Measurements from ENCODE around the gene ST6GAL1. TPM values are rescaled to one million over a fixed set of nuclear protein-coding genes. Genes with fewer than 3 reads are reported as not detected.

ST6GAL1 gene
- total RNA-seq, 1 experiment from 2014 or later: 3.3 TPM

DNA sequence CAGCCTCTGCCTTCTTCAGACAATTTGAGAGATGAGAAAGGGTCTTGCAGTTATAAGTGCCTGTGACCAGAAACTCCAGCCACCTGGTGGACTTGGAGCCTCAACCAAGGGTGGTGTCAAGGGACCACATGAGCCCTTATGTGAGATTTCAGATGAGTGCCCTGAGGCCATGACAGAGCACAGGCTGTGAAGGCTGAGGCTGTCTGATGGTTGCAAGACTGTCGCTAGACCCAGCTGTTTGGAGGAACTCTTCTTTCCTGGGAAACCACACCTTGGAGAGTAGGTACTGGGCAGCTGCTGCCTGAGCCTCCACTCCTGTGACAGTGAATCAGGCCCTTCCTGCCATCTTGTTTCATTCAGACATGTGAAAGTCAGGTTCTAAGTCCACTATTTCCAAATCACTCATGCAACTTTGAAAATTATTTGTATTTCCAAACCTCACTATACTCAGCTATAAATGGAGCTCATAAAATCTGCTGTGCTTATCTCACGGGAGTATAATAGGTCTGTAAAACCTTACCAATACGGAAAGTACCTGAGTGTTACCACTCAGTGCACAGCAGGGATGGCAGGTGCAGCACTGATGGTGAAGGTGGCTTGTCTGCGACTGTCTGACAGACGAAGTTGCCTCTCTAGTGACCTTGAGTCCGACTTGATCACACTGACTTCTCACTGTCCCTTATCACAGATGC lies 109.5 kb downstream of the ST6GAL1 start:
- in situ Hi-C loops (cut with HindIII; ENCODE audit: low pct_unique_long_range_greater_than_20kb, low sequenced_read_pairs) (no loop called here), intact Hi-C loops (cut with micrococcal nuclease; ENCODE audit: unreplicated experiment) (no loop called here)
- ATAC-seq (no peak; the same call in 1 of the 2 replicates), DNase-seq (ENCODE audit: low read depth, low spot score) (no peak)
- Histone ChIP-seq H3K4me3 (ENCODE audit: low read depth in 2 of 2, low read length in 2 of 2) (no peak overlapping the region), H3K9me3 (ENCODE audit: control insufficient read depth, insufficient read depth, low read depth, low read length) (no peaks in the 10 kb centered on the region), H3K27ac (ENCODE audit: low read length) (no peak overlapping the region), H3K36me3 (ENCODE audit: control insufficient read depth, insufficient read depth, low read length) (no peaks in the 10 kb centered on the region), H3K4me1 (ENCODE audit: control insufficient read depth, insufficient read depth, low read length) (no peaks in the 10 kb centered on the region), H3K27me3 (ENCODE audit: control insufficient read depth, insufficient read depth, low read length) (no peaks in the 10 kb centered on the region)
- CTCF ChIA-PET: interaction anchor here (0.6 kb wide), 1 partner anchor 158 kb away, joined by 3 read pairs; the partner anchor contains the start of gene RTP1
- TF ChIP-seq, protein P1, sequence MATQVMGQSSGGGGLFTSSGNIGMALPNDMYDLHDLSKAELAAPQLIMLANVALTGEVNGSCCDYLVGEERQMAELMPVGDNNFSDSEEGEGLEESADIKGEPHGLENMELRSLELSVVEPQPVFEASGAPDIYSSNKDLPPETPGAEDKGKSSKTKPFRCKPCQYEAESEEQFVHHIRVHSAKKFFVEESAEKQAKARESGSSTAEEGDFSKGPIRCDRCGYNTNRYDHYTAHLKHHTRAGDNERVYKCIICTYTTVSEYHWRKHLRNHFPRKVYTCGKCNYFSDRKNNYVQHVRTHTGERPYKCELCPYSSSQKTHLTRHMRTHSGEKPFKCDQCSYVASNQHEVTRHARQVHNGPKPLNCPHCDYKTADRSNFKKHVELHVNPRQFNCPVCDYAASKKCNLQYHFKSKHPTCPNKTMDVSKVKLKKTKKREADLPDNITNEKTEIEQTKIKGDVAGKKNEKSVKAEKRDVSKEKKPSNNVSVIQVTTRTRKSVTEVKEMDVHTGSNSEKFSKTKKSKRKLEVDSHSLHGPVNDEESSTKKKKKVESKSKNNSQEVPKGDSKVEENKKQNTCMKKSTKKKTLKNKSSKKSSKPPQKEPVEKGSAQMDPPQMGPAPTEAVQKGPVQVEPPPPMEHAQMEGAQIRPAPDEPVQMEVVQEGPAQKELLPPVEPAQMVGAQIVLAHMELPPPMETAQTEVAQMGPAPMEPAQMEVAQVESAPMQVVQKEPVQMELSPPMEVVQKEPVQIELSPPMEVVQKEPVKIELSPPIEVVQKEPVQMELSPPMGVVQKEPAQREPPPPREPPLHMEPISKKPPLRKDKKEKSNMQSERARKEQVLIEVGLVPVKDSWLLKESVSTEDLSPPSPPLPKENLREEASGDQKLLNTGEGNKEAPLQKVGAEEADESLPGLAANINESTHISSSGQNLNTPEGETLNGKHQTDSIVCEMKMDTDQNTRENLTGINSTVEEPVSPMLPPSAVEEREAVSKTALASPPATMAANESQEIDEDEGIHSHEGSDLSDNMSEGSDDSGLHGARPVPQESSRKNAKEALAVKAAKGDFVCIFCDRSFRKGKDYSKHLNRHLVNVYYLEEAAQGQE (IDR thresholded peaks at IDR 0.05; ENCODE audit: insufficient read depth in 1 of 2, low read depth in 2 of 2, low read length in 1 of 2): no peak
- no peak for TF ChIP-seq TCF7L2 (IDR thresholded peaks at IDR 0.05; ENCODE audit: low read depth, low read length)
- TF ChIP-seq SIN3A (IDR thresholded peaks at IDR 0.05; ENCODE audit: borderline replicate concordance, insufficient read depth, low read depth, low read length): no peak
- TF ChIP-seq, protein P2, sequence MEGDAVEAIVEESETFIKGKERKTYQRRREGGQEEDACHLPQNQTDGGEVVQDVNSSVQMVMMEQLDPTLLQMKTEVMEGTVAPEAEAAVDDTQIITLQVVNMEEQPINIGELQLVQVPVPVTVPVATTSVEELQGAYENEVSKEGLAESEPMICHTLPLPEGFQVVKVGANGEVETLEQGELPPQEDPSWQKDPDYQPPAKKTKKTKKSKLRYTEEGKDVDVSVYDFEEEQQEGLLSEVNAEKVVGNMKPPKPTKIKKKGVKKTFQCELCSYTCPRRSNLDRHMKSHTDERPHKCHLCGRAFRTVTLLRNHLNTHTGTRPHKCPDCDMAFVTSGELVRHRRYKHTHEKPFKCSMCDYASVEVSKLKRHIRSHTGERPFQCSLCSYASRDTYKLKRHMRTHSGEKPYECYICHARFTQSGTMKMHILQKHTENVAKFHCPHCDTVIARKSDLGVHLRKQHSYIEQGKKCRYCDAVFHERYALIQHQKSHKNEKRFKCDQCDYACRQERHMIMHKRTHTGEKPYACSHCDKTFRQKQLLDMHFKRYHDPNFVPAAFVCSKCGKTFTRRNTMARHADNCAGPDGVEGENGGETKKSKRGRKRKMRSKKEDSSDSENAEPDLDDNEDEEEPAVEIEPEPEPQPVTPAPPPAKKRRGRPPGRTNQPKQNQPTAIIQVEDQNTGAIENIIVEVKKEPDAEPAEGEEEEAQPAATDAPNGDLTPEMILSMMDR (IDR thresholded peaks at IDR 0.05): no peak
- TF ChIP-seq POLR2AphosphoS5 (IDR thresholded peaks at IDR 0.05; ENCODE audit: low read depth, low read length): no peak
- POLR2A ChIA-PET: no interaction called here
- BruUV-seq (replicated peaks): no TSS peak

DNA sequence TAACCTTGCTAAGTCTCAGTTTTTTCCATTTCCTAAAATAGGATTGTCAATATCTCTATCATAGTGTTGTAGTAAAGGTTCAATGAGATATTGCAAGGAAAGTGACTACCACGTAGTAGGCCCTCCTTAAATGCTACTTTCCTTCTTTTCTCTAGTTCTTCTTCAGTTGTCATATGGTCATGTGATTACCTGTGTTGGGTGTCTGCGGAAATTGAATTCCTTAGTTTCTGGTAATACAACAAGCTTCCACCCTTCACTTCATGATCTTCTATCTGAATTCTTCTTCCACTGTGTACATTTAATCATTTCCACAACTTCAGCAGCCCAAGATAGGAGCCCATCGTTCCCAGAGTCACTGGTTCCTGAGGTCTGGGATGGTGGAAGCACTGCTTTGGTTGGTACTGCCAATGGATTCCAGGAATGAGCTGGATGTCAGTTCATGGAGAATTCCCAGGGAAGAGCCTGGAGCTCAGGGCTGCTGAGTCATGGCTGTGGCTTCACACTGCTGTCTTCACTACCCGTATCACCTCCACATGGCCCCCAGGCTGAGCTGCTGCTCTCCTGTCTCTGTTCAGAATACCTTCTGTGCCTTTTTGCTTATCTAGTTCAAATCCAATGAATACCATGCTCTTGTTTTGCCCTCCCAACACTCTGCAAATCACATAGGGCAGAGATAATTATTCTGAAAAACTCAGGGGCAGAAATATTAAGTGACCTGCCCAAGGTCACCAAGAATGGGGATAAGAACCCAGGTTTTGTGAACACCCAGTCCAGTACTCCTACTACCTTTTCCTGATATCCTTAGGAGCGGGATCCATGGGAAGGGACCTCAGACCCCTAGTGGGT lies 110.4 kb downstream of the ST6GAL1 start:
- Histone ChIP-seq H3K27me3 (ENCODE audit: control insufficient read depth, insufficient read depth, low read length) (no peaks in the 10 kb centered on the region), H3K4me1 (ENCODE audit: control insufficient read depth, insufficient read depth, low read length) (no peaks in the 10 kb centered on the region), H3K4me3 (ENCODE audit: low read depth in 2 of 2, low read length in 2 of 2) (no peak overlapping the region), H3K27ac (ENCODE audit: low read length) (no peak overlapping the region), H3K9me3 (ENCODE audit: control insufficient read depth, insufficient read depth, low read depth, low read length) (no peaks in the 10 kb centered on the region), H3K36me3 (ENCODE audit: control insufficient read depth, insufficient read depth, low read length) (no peaks in the 10 kb centered on the region)
- in situ Hi-C loops (cut with HindIII; ENCODE audit: low pct_unique_long_range_greater_than_20kb, low sequenced_read_pairs) (no loop called here), intact Hi-C loops (cut with micrococcal nuclease; ENCODE audit: unreplicated experiment) (no loop called here)
- ATAC-seq: no peak
- TF ChIP-seq TCF7L2 (IDR thresholded peaks at IDR 0.05; ENCODE audit: low read depth, low read length): no peak
- TF ChIP-seq, protein P2 (IDR thresholded peaks at IDR 0.05): no peak
- TF ChIP-seq SIN3A (IDR thresholded peaks at IDR 0.05; ENCODE audit: borderline replicate concordance, insufficient read depth, low read depth, low read length): no peak
- no peak for TF ChIP-seq POLR2AphosphoS5 (IDR thresholded peaks at IDR 0.05; ENCODE audit: low read depth, low read length)
- TF ChIP-seq, protein P1 (IDR thresholded peaks at IDR 0.05; ENCODE audit: insufficient read depth in 1 of 2, low read depth in 2 of 2, low read length in 1 of 2): no peak
- ChIA-PET POLR2A (no interaction called here), CTCF (no interaction called here)
- no TSS peak for BruUV-seq (replicated peaks)
- no peak for DNase-seq (ENCODE audit: low read depth, low spot score)
